ENCODE data around the gene PHF14. TPM values are rescaled to one million over a fixed set of nuclear protein-coding genes. Genes with fewer than 3 reads are reported as not detected.

PHF14 gene
- total RNA-seq, 4 donors from 2014 or later, result 18.5 to 30.6 (median 23.4) TPM

DNA sequence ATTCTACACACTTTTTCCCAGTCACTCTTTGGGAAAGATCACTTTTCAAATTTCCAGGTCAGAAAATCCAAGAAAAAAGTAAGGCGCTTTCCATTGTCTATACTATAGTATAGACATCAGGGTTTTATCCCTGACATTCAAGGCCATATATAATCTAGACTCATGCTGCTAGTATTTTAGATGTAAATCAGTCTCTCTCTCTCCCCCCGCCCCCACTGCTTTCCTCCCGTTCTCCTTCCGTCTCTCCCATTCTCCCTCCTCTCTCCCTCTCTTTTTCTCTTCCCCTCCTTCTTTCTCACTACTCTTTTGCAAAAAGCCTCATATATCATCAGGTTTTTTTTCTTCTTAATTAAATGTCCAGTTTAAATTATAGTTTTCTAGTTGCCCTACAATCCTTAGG, 154.8 kb downstream of the PHF14 start:
- no peak for DNase-seq (ENCODE audit: low spot score in 2 of 2)
- no peak overlapping the region for H3K4me3 ChIP-seq (ENCODE audit: low read depth, poor library complexity, severe bottlenecking)
- intact Hi-C loops (cut with DNase I; ENCODE audit: low total_unique reads), result no loop called here
- TF ChIP-seq POLR2A (IDR thresholded peaks at IDR 0.05), result no peak
- TF ChIP-seq, protein P1, sequence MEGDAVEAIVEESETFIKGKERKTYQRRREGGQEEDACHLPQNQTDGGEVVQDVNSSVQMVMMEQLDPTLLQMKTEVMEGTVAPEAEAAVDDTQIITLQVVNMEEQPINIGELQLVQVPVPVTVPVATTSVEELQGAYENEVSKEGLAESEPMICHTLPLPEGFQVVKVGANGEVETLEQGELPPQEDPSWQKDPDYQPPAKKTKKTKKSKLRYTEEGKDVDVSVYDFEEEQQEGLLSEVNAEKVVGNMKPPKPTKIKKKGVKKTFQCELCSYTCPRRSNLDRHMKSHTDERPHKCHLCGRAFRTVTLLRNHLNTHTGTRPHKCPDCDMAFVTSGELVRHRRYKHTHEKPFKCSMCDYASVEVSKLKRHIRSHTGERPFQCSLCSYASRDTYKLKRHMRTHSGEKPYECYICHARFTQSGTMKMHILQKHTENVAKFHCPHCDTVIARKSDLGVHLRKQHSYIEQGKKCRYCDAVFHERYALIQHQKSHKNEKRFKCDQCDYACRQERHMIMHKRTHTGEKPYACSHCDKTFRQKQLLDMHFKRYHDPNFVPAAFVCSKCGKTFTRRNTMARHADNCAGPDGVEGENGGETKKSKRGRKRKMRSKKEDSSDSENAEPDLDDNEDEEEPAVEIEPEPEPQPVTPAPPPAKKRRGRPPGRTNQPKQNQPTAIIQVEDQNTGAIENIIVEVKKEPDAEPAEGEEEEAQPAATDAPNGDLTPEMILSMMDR (IDR thresholded peaks at IDR 0.05), result no peak
- WGBS, 2 donors, result 87 to 91% methylated on average over 4 of the region's 4 CpGs

DNA sequence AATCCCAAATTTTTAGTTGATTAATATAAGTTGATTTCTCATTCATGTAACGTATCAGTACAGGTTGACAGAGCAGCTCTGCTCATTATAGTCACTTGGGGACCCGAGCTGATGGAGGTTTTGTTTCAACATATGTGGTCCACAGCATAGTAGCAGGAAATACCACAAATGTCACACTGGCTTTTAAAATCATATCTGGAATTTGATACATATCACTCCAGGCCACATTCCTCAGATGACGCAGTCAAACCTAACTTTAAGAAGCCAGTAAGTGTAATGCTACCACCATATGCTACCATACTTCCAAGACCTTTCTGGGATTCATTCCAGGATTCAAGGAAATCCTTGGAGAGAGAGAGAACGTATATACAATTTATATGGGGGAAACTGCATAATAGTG, 156.3 kb downstream of the PHF14 start:
- TF ChIP-seq, protein P1 (IDR thresholded peaks at IDR 0.05), result no peak
- TF ChIP-seq POLR2A (IDR thresholded peaks at IDR 0.05), result no peak
- 87 to 91% methylated on average over 4 of the region's 4 CpGs for WGBS, 2 donors
- no peak overlapping the region for H3K4me3 ChIP-seq (ENCODE audit: low read depth, poor library complexity, severe bottlenecking)
- intact Hi-C loops (cut with DNase I; ENCODE audit: low total_unique reads), result no loop called here
- DNase-seq (ENCODE audit: low spot score in 2 of 2), result no peak

DNA sequence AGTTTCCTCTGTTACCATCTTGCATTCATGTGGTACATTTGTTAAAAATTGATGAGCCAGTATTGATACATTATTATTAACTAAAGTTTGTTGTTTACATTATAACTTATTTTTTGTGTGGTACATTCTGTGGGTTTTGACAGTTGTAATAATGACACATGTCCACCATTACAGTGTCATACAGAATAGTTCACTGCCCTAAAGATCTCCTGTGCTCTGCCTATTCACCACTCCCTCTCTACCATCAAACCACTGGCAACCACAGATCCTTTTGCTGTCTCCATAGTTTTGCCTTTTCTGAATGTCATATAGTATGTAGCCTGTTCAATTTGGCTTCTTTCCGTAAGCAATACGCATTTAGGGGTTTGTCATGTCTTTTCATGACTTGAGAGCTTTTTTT, 156.9 kb downstream of the PHF14 start:
- whole genome bisulfite sequencing, 2 donors, result 99% methylated on average over 2 of the region's 2 CpGs
- DNase-seq (ENCODE audit: low spot score in 2 of 2), result no peak
- intact Hi-C loops (cut with DNase I; ENCODE audit: low total_unique reads), result no loop called here
- TF ChIP-seq, protein P1 (IDR thresholded peaks at IDR 0.05), result no peak
- no peak for TF ChIP-seq POLR2A (IDR thresholded peaks at IDR 0.05)
- no peak overlapping the region for H3K4me3 ChIP-seq (ENCODE audit: low read depth, poor library complexity, severe bottlenecking)

DNA sequence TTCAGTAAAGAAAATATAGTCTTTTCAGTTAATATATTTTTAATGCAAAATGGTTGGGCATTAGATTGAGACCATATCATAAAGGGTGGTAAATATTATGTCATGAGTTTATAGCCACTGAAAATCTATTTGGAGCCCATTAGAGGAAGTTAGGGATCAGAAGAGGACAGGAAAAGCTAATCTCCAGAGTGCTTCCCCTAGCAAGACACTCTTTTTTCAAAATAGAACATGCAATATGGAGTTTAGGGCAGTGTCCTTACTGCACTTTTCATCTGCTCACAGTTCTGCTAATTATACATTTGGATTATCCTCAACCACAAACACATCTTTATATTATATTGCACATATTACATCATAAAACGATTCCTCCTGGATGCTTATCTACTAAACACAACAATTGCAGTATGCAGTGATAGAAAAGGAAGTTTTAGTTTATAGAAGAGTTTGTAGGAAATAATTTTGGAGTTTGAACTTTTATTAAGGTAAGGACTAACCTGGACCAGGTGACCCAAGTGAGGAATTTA, 159.8 kb downstream of the PHF14 start:
- DNase-seq (ENCODE audit: low spot score in 2 of 2), result no peak
- 65 to 74% methylated on average over 1 of the region's 1 CpG for WGBS, 2 donors

DNA sequence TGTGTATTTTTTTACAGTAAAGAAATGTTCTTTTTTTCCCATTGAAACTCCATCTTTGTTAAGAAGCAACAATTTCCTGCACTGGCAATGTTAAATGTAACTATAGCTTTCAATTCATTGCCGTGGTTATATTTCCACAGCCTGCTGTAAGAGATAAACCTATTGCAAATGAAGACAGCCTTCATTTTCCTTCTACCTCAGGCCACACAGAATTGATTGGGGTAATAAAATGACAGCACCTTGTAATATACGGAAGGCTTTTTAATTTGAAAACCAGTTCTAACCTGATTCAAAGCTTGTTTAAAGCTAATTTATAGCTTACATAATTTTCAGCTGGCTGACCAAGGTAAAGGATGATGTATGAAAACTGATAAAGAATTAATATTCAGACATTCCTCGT, 161.9 kb downstream of the PHF14 start:
- no peak overlapping the region for H3K4me3 ChIP-seq (ENCODE audit: low read depth, poor library complexity, severe bottlenecking)
- intact Hi-C loops (cut with DNase I; ENCODE audit: low total_unique reads), result no loop called here
- TF ChIP-seq, protein P1 (IDR thresholded peaks at IDR 0.05), result no peak
- no peak for TF ChIP-seq POLR2A (IDR thresholded peaks at IDR 0.05)
- 78 to 87% methylated on average over 3 of the region's 3 CpGs for WGBS, 2 donors
- DNase-seq (ENCODE audit: low spot score in 2 of 2), result no peak

More for the DNA sequence above, 159.8 kb downstream of the PHF14 start:
- intact Hi-C loops (cut with DNase I; ENCODE audit: low total_unique reads), result no loop called here
- no peak for TF ChIP-seq POLR2A (IDR thresholded peaks at IDR 0.05)
- TF ChIP-seq, protein P1 (IDR thresholded peaks at IDR 0.05), result no peak
- H3K4me3 ChIP-seq (ENCODE audit: low read depth, poor library complexity, severe bottlenecking), result no peak overlapping the region

DNA sequence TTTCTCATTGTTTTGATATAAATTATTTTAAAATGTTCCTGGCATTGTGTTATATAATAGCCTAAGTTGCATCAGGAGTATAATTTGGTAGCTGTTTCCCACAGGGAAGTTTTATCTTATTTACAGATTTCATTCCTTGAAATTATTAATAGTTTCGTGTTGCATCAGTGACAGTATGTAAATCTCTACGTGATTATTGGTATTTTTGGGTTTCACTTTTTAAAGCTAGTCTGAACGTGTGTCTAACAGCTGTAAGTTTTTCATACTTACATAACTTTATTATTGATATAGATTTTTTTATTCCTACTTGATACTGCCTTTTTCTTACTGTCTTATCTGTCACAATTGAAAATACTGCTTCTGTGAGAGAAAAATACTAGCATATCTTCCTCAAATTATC, 167.9 kb downstream of the PHF14 start:
- H3K4me3 ChIP-seq (ENCODE audit: low read depth, poor library complexity, severe bottlenecking), result no peak overlapping the region
- DNase-seq (ENCODE audit: low spot score in 2 of 2), result no peak
- WGBS, 2 donors, result 61 to 67% methylated on average over 3 of the region's 3 CpGs
- TF ChIP-seq POLR2A (IDR thresholded peaks at IDR 0.05), result no peak
- TF ChIP-seq, protein P1 (IDR thresholded peaks at IDR 0.05), result no peak
- intact Hi-C loops (cut with DNase I; ENCODE audit: low total_unique reads), result no loop called here
